ENCODE results near the gene IQCE. TPM values are rescaled to one million over a fixed set of nuclear protein-coding genes. Genes with fewer than 3 reads are reported as not detected.
"Not testable (repeated sequence)": the region's sequence is repeated elsewhere in the genome, so short reads cannot be mapped to it uniquely, and the experiment has no call there.

IQCE gene
- total and polyA plus RNA-seq, 3 donors from 2014 or later = 57.9 to 139 (median 86.4) TPM

GRCh38 chr7:2529161-2530070 is 29.4 kb upstream of the IQCE start:
- peaks cover 15% of the 10 kb centered on the region for H3K4me1 ChIP-seq
- DNase-seq = peak; percentile 62
- 70 to 73% methylated on average over 17 to 30 of the region's 30 CpGs for WGBS, 2 donors
- no peak overlapping the region for H3K4me3 ChIP-seq
- H3K27me3 ChIP-seq = no peaks in the 10 kb centered on the region
- intact Hi-C loops (cut with DNase I; ENCODE audit: low total_unique reads) = no loop called here
- no peak for TF ChIP-seq POLR2A (IDR thresholded peaks at IDR 0.05)
- TF ChIP-seq, protein P1, sequence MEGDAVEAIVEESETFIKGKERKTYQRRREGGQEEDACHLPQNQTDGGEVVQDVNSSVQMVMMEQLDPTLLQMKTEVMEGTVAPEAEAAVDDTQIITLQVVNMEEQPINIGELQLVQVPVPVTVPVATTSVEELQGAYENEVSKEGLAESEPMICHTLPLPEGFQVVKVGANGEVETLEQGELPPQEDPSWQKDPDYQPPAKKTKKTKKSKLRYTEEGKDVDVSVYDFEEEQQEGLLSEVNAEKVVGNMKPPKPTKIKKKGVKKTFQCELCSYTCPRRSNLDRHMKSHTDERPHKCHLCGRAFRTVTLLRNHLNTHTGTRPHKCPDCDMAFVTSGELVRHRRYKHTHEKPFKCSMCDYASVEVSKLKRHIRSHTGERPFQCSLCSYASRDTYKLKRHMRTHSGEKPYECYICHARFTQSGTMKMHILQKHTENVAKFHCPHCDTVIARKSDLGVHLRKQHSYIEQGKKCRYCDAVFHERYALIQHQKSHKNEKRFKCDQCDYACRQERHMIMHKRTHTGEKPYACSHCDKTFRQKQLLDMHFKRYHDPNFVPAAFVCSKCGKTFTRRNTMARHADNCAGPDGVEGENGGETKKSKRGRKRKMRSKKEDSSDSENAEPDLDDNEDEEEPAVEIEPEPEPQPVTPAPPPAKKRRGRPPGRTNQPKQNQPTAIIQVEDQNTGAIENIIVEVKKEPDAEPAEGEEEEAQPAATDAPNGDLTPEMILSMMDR (IDR thresholded peaks at IDR 0.05) = no peak
- peak overlapping the region in 1 of 2 donors; percentile 59 for H3K27ac ChIP-seq
- H3K9me3 ChIP-seq = no peaks in the 10 kb centered on the region
- H3K36me3 ChIP-seq (ENCODE audit: low read depth, missing control alignments) = no peaks in the 10 kb centered on the region

GRCh38 chr7:2530071-2530987 is 28.4 kb upstream of the IQCE start:
- DNase-seq = no peak
- Histone ChIP-seq H3K4me1 (peaks cover 6% of the 10 kb centered on the region), H3K36me3 (ENCODE audit: low read depth, missing control alignments) (no peaks in the 10 kb centered on the region), H3K27me3 (no peaks in the 10 kb centered on the region), H3K4me3 (no peak overlapping the region), H3K27ac (peak overlapping the region; percentile 15 to 59), H3K9me3 (no peaks in the 10 kb centered on the region)
- TF ChIP-seq POLR2A (IDR thresholded peaks at IDR 0.05) = no peak
- TF ChIP-seq, protein P1 (IDR thresholded peaks at IDR 0.05) = no peak
- 80 to 86% methylated on average over 8 to 16 of the region's 16 CpGs for WGBS, 2 donors
- intact Hi-C loops (cut with DNase I; ENCODE audit: low total_unique reads) = no loop called here

DNA sequence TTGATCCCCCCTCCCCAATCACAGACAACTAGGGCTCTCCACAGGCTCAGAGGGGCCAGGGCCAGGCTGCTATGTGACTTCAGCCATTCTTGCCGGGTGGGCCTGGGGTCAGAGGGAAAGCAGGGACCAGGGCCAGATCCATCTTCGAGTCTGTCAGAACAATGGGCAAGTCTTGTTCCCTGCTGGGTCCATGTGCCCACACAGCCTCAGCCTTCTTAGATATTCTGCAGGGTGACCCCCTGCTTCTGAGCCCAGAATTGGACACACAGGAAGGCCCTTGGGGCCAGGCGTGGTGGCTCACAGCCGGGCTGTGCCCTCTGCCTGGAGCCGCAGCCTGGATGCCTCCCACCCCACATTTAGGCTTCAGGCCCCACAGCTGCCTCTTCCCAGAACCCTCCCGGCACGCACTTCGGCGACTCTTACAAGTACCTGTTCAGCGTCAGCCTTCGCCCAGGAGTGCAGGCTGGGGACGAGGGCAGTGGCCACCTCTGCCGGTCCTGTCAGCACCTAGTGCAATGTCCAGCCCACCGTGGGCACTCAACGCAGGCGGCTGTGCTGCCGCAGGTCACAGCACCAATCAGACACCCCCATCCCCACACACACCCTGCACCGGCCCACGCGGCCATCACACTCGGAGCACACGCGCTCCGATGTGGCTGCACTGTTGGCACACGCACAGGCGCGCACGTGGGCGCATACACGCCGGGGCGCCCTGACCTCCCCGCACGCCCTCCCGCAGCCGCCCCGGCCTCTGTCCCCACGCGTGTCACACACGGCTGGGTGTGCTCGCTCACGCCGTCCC is 27.6 kb upstream of the IQCE start:
- H3K9me3 ChIP-seq; H3K4me1 ChIP-seq; H3K27me3 ChIP-seq; intact Hi-C loops (cut with DNase I; ENCODE audit: low total_unique reads); H3K4me3 ChIP-seq; DNase-seq; H3K36me3 ChIP-seq (ENCODE audit: low read depth, missing control alignments): not testable (repeated sequence)
- H3K27ac ChIP-seq = peak overlapping the region in 1 of 2 donors; percentile 15
- 64 to 69% methylated on average over 31 to 43 of the region's 43 CpGs for WGBS, 2 donors

GRCh38 chr7:2531796-2532110 is 27.0 kb upstream of the IQCE start:
- H3K4me3 ChIP-seq; H3K27me3 ChIP-seq; H3K9me3 ChIP-seq; H3K27ac ChIP-seq; DNase-seq; H3K36me3 ChIP-seq (ENCODE audit: low read depth, missing control alignments); H3K4me1 ChIP-seq; intact Hi-C loops (cut with DNase I; ENCODE audit: low total_unique reads): not testable (repeated sequence)
- WGBS, 2 donors = 64 to 92% methylated on average over 9 to 17 of the region's 17 CpGs

GRCh38 chr7:2532199-2532772 is 26.5 kb upstream of the IQCE start:
- H3K27ac ChIP-seq; H3K9me3 ChIP-seq; H3K4me1 ChIP-seq; H3K36me3 ChIP-seq (ENCODE audit: low read depth, missing control alignments); H3K27me3 ChIP-seq; DNase-seq; H3K4me3 ChIP-seq; intact Hi-C loops (cut with DNase I; ENCODE audit: low total_unique reads): not testable (repeated sequence)
- WGBS, 2 donors = 87 to 95% methylated on average over 10 to 15 of the region's 15 CpGs

DNA sequence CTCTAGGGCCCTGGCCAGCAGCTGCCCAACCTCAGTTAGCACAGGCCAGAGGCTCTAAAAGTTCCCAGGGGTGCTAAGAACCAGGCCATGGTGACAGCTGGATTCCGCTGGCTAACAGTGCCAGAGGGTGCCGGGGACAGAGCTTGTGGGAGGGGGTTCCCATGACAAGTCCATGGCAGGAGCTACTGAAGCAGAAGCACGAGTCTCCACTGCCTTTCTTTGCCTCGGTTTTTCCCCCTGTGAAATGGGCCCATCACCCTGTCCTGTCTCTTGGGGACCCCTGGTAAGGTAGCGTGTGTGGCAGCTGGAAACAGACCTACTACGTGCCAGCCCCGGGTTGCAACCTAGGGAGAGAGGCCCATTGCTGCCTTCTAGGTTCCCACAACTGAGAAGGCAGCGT is 26.0 kb upstream of the IQCE start:
- DNase-seq; H3K9me3 ChIP-seq; H3K27ac ChIP-seq; H3K27me3 ChIP-seq; H3K4me1 ChIP-seq; H3K36me3 ChIP-seq (ENCODE audit: low read depth, missing control alignments); H3K4me3 ChIP-seq; intact Hi-C loops (cut with DNase I; ENCODE audit: low total_unique reads): not testable (repeated sequence)
- 94% methylated on average over 7 of the region's 8 CpGs; no CpG with 5 or more reads in 1 of the 2 donors for WGBS, 2 donors

- WGBS, 2 donors = 40 to 44% methylated on average over 5 of the region's 8 CpGs
- DNase-seq = not testable (repeated sequence)
Measured at GRCh38 chr7:2533566-2533965, 25.2 kb upstream of the IQCE start.

DNA sequence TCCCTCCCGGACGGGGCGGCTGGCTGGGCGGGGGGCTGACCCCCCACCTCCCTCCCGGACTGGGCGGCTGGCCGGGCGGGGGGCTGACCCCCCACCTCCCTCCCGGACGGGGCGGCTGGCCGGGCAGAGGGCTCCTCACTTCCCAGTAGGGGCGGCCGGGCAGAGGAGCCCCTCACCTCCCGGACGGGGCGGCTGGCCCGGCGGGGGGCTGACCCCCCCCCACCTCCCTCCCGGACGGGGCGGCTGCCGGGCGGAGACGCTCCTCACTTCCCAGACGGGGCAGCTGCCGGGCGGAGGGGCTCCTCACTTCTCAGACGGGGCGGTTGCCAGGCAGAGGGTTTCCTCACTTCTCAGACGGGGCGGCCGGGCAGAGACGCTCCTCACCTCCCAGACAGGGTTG is 24.6 kb upstream of the IQCE start:
- DNase-seq, H3K27me3 ChIP-seq: not testable (repeated sequence)
- 90% methylated on average over 9 of the region's 34 CpGs; no CpG with 5 or more reads in 1 of the 2 donors for WGBS, 2 donors

More at GRCh38 chr7:2533566-2533965, 25.2 kb upstream of the IQCE start:
- H3K27me3 ChIP-seq; H3K36me3 ChIP-seq (ENCODE audit: low read depth, missing control alignments); H3K9me3 ChIP-seq; H3K4me3 ChIP-seq; H3K4me1 ChIP-seq; intact Hi-C loops (cut with DNase I; ENCODE audit: low total_unique reads); H3K27ac ChIP-seq: not testable (repeated sequence)

More for the DNA sequence above, 24.6 kb upstream of the IQCE start:
- H3K36me3 ChIP-seq (ENCODE audit: low read depth, missing control alignments); H3K27ac ChIP-seq; H3K9me3 ChIP-seq; H3K4me1 ChIP-seq; H3K4me3 ChIP-seq; intact Hi-C loops (cut with DNase I; ENCODE audit: low total_unique reads): not testable (repeated sequence)
